ENCODE results near the gene AMER1. TPM values are rescaled to one million over a fixed set of nuclear protein-coding genes. Genes with fewer than 3 reads are reported as not detected.
A peak's percentile ranks its signal among the peaks of the same experiment; 100 is the strongest.

The AMER1 gene
- total RNA-seq, 1 donor from 2014 or later = 5.6 TPM

DNA sequence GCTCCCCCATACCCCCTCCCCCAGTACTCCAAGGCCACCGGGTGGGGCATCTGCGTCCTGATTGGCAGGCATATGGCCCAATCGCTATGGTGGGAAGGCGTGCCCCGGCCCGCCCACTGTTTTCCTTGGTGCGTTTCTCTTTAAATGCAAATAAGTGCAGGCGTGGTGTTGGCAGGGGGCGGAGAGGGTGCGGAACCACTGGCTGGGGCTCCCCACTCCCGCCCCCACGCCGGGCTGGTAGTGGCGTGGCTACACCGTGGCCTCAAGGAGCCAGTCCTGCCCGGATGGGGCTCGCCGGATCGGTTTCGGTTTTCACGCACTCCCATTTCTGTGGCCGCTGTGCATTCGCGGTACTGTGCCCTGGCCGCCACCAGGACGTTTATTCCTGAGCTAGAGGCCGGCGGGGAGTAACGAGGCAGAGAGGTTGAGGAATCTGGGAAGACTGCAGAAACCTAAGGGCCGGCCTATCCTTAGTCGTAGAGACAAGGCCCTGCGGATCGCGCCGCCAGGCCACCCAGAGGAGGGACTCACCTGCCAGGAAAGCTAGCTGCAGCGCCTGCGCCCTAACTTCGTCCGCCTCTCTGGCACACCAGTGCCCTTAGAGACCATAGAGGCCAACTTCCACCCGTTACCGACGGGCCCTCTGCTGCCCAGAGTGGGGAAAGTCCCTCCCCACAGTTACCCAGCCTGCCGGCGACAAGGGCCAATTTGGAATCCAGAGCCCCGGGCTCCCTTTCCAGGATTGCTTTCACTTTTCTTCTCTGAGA lies 410 bp upstream of the AMER1 start:
- intact Hi-C loops (cut with micrococcal nuclease) = no loop called here
- peaks cover 45% of the 10 kb centered on the region for H3K4me1 ChIP-seq
- TF ChIP-seq CTCF (IDR thresholded peaks at IDR 0.05; ENCODE audit: borderline replicate concordance) = peak; percentile 41

DNA sequence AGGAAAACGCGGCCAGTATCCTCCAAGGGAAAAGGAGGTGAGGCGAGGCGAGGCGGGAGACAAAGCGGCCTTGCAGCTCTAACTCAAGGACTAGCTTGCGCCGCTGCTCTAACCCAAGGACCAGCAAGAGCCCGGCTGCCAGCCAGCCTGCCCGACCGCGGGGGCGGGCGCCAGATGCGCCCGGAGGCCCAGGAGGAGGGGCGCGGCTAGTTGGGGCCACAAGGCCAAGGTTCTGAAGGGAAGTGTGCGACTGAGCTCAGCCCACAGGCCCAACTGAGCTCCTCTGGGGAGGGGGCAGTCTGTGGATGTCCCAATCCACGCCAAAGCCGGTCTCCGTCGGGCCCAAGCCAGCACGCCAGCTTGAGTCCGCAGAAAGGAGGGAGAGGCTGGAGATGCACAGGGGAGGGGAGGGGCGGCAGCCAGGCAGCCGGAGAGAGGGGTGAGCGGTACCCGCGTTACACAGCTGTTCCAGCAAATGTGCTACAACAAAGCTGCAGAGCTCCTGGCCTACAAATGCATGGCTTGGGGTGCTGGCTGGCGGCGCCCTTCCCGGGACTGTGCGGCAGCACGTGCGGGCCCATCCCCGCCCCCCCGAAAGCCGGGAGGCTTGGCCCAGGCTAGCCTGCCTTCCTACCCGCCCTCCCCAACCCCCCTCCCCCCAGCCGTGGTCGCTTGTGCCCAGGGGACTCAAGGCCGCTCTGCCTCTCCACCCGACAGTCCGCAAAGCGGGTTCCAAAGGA lies 637 bp downstream of the AMER1 start:
- no peak for TF ChIP-seq CTCF (IDR thresholded peaks at IDR 0.05; ENCODE audit: borderline replicate concordance)
- intact Hi-C loops (cut with micrococcal nuclease) = no loop called here
- peak overlapping the region; percentile 95 for H3K27ac ChIP-seq (replicated peaks)
- H3K4me3 ChIP-seq = peak overlapping the region; percentile 82
- no peaks in the 10 kb centered on the region for H3K27me3 ChIP-seq (ENCODE audit: low read depth)
- no peaks in the 10 kb centered on the region for H3K36me3 ChIP-seq
- peak; percentile 19 for DNase-seq
- H3K9me3 ChIP-seq (replicated peaks) = no peaks in the 10 kb centered on the region
- peaks cover 45% of the 10 kb centered on the region for H3K4me1 ChIP-seq

More for the DNA sequence above, 410 bp upstream of the AMER1 start:
- peak; percentile 93 for DNase-seq
- Histone ChIP-seq H3K36me3 (no peaks in the 10 kb centered on the region), H3K9me3 (replicated peaks) (no peaks in the 10 kb centered on the region), H3K27ac (replicated peaks) (peak overlapping the region; percentile 95), H3K27me3 (ENCODE audit: low read depth) (no peaks in the 10 kb centered on the region), H3K4me3 (peak overlapping the region; percentile 82)

DNA sequence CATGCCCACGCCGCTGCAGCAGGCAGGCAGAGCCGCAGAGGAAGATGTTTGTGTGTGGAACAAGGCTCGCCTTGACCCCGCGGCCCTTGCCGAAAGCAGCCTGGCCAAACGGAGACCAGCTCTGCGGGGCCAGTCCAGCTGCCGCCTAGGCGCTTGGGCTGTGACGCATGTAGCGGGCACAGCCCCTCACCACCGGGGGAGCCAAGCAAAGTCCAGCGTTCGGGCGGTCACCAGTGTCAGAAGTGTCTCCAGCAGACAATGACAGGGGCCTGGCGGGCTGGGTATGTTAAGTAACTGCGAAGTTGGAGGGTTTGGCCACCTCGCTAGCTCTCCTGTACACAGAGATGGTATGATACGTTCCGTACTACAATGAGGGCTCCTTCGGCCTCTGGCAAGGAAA lies 1.3 kb downstream of the AMER1 start:
- H3K4me1 ChIP-seq = peaks cover 45% of the 10 kb centered on the region
- no peak for TF ChIP-seq CTCF (IDR thresholded peaks at IDR 0.05; ENCODE audit: borderline replicate concordance)
- DNase-seq = peak; percentile 17
- H3K27ac ChIP-seq (replicated peaks) = peak overlapping the region; percentile 95
- intact Hi-C loops (cut with micrococcal nuclease) = no loop called here
- no peaks in the 10 kb centered on the region for H3K9me3 ChIP-seq (replicated peaks)
- H3K36me3 ChIP-seq = no peaks in the 10 kb centered on the region
- no peaks in the 10 kb centered on the region for H3K27me3 ChIP-seq (ENCODE audit: low read depth)
- H3K4me3 ChIP-seq = peak overlapping the region; percentile 82

DNA sequence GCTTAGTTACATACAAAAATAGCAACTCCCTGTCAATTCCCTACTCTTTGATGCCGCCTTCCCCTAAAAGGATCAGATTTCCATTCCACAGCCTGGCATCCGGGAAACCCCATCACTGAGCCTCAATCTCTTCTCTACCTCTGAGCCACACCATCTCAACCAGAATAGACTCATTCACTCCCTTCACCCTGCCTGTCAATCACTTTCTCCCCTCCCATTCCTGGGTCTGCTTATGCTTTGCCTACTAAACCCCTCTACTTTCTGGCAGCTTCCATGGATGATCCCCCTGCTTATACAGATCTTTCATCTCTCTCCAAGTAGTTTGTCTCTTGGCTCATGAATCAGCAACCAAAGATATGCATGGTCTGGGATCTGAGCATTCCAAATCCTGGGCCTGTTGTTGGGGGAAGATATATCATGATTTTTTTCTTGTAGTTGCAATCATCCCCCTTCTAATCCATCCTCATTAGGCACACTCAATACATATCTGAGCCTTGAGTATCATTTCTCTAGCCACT lies 2.6 kb downstream of the AMER1 start:
- Histone ChIP-seq H3K4me1 (peaks cover 51% of the 10 kb centered on the region), H3K27ac (replicated peaks) (peak overlapping the region; percentile 95), H3K4me3 (no peak overlapping the region), H3K9me3 (replicated peaks) (no peaks in the 10 kb centered on the region), H3K27me3 (ENCODE audit: low read depth) (no peaks in the 10 kb centered on the region), H3K36me3 (no peaks in the 10 kb centered on the region)
- no peak for TF ChIP-seq CTCF (IDR thresholded peaks at IDR 0.05; ENCODE audit: borderline replicate concordance)
- no peak for DNase-seq
- intact Hi-C loops (cut with micrococcal nuclease) = no loop called here

DNA sequence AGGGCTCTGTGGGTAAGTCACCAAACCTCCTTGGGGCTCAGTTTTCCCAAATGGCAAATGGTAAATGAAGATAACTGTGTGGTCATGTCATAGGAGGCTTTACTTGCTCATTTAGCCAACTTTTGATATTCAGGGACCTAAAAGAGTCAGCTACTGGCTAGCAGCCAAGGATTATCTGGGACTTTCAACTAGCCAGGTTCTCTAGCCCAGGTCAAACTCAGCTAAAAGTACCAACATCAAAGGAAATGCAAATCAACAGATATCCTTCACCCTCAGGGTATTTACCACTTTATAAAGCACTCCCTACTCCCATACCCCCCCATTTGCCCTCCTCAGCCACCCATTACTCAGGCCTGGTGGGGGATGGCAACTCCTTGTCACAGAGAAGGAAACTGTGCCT lies 7.5 kb downstream of the AMER1 start:
- no peaks in the 10 kb centered on the region for H3K9me3 ChIP-seq (replicated peaks)
- H3K36me3 ChIP-seq = no peaks in the 10 kb centered on the region
- no peak overlapping the region for H3K27ac ChIP-seq (replicated peaks)
- intact Hi-C loops (cut with micrococcal nuclease) = no loop called here
- TF ChIP-seq CTCF (IDR thresholded peaks at IDR 0.05; ENCODE audit: borderline replicate concordance) = no peak
- DNase-seq = no peak
- peaks cover 26% of the 10 kb centered on the region for H3K4me1 ChIP-seq
- no peak overlapping the region for H3K4me3 ChIP-seq
- no peaks in the 10 kb centered on the region for H3K27me3 ChIP-seq (ENCODE audit: low read depth)

Measured in left ventricle myocardium inferior (tissue), 1 donor.